ENCODE measurements around the gene RFX1.
"Not testable (repeated sequence)": the region's sequence is repeated elsewhere in the genome, so short reads cannot be mapped to it uniquely, and the experiment has no call there.

Gene RFX1

DNA sequence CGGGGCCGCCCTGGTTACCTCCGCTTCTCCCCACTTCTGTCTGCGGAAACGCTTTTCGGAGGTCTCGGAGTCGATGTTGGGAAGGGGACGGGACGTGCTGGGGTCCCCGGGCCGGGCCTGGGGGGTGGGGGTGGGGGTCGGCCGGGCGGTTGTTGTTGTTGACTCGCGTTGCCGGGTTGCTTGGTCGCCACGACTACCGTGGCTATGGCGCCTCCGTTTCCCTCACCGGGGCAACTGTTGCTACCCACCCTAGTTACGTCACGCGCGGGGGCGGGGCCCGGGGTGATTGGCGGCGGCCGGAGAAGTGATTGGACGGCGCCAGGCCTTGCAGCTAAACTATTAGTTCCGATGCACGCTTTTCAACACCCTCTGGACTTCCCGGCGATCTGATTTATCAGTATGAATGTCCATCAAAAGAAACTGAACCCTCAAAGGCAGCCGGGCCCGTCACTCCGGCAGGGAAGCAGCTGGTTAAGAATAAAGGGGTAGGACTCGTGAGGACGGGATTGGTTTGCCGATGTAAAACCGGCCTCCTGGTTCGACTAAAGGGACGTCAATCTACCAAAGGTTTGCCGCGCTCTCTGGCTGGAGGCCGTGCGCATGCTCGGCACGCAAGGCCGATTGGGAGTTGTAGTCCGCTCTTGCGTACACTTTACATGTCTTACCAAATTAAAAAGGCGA is at the start of gene RFX1:
Gene RFX1 (minus strand): TSS at position 236 of the 681 bp plus-strand sequence. CDS start 12,477 bp downstream, outside the sequence.
- peak; percentile 99 for FAIRE-seq

DNA sequence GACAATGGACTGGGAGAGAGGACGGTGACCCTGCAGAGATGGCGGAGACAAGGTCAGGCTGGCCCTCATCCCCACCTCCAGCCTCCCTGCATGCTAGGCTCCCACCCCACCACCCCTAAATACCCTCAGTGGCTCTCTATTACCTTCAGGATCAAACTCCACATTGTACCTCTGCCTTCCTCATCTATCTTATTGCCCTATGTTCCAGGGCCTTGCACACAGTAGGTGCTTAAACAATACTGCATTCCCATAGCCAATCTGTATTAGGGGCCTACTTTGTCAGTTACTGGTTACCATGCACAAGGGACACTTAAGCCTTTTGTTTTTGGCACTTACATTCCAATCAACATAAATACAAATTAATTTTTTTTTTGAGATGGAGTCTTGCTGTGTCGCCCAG is 49.3 kb upstream of the RFX1 start:
- no peak for FAIRE-seq

DNA sequence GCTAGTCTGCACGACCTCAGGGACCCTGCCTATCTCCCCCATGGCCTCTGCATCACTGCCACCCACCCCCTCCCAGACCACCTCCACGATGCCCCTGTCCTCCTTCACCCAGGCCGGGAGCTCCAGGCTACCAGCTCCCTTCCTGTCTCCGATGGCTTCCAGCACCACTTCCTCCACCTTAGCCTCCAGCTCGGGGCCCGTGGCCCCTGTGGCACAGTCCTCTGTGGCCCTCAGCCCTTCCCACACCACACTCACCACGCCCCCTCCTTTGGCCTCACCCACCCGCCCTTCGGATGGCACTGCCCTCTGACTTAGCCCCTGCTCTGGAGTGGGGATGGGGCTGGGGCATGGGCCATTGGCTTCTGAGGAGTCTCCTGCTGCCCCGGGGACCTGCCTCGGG is 48.6 kb upstream of the RFX1 start:
- no peak for FAIRE-seq

DNA sequence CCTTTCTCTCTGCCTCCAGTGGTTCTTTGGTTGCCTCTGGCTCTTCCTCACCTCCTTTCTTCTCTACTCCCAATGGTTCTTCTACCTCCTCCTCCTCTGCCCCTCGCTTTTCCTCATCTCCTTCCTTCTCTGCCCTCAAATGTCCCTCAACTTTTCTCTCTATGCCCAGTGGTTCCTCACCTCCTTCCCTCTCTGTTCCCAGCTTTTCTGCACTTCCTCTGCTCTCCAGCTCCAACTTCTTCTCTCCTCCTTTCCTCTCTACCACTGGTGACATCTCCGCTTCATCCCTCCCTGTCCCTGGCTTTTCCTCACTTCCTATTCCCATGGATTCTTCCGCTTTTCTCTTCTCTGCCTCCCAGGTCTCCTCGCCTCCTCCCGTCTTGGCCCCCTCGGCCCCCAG is 48.0 kb upstream of the RFX1 start:
- FAIRE-seq: no peak

DNA sequence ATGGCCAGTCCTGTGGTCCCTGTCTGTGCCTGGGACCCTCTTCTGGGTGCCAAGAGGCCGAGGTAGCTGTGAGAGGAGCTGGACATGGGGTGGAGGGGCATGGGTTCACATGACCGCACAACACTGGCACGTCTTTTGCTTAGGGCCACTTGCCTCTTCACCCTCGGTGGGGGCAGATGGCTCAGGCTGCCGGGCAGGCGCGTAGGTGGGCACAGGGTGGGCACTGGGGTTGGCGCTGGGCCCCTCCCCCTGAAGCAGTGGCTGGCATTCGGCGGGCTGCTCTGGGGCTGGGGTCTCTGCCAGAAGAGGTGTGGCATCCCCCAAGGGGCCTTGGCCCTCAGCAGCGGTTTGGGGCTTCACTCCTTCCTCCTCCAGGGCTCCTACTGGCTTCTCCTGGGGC is 47.4 kb upstream of the RFX1 start:
- no peak for FAIRE-seq

- FAIRE-seq: no peak
Observed at GRCh38 chr19:14053032-14053431, 46.9 kb upstream of the RFX1 start.

GRCh38 chr19:14052470-14052869 is 46.4 kb upstream of the RFX1 start:
- no peak for FAIRE-seq

- no peak for FAIRE-seq
Observed at GRCh38 chr19:14051980-14052379, 45.9 kb upstream of the RFX1 start.

GRCh38 chr19:14050961-14051360 is 44.8 kb upstream of the RFX1 start:
- FAIRE-seq: not testable (repeated sequence)

- FAIRE-seq: no peak
Observed at GRCh38 chr19:14050512-14050911, 44.4 kb upstream of the RFX1 start.

DNA sequence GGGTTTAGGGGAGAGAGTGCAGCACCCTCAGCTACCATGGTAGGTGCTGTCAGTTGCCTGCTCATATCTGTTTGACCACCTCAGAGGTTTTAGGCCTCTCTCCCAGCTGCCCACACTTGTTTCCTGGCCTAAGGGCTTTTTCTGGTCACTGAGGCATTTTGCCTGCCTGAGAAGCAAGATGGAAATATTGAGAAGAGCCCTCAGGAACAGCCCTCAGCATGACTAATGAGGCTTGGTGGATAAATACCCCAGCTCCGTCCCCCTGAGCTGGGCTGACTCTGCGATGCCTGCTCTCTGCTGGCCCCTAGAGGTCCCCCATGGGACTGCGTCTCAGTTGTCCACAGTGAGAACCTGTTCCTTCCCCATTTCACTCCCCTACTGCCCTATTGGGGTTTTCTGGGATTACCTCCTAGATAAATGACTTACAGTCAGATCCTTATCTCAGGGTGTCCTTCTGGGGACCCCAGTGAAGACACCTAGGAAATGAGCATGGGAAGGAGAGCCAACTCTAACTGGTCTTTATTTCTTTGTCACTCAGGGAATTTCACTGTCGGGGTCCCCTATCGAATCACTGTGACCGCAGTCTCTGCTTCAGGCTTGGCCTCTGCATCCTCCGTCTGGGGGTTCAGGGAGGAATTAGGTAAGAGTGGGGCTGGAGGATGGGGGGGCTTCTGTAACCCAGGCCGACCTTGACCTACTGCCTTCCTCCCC is 42.5 kb upstream of the RFX1 start:
- no peak for FAIRE-seq

DNA sequence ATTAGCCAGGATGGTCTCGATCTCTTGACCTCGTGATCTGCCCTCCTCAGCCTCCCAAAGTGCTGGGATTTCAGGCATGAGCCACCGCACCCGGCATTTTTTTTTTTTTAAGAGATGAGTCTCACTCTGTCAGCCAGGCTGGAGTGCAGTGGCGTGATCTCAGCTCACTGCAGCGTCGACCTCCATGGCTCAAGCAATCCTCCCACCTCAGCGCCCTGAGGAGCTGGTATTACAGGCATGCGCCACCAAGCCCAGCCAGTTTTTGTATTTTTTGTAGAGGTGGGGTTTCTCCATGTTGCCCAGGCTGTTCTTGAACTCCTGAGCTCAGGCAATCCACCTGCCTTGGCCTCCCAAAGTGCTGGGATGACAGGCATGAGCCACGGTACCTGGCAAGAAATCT is 41.7 kb upstream of the RFX1 start:
- FAIRE-seq: not testable (repeated sequence)

DNA sequence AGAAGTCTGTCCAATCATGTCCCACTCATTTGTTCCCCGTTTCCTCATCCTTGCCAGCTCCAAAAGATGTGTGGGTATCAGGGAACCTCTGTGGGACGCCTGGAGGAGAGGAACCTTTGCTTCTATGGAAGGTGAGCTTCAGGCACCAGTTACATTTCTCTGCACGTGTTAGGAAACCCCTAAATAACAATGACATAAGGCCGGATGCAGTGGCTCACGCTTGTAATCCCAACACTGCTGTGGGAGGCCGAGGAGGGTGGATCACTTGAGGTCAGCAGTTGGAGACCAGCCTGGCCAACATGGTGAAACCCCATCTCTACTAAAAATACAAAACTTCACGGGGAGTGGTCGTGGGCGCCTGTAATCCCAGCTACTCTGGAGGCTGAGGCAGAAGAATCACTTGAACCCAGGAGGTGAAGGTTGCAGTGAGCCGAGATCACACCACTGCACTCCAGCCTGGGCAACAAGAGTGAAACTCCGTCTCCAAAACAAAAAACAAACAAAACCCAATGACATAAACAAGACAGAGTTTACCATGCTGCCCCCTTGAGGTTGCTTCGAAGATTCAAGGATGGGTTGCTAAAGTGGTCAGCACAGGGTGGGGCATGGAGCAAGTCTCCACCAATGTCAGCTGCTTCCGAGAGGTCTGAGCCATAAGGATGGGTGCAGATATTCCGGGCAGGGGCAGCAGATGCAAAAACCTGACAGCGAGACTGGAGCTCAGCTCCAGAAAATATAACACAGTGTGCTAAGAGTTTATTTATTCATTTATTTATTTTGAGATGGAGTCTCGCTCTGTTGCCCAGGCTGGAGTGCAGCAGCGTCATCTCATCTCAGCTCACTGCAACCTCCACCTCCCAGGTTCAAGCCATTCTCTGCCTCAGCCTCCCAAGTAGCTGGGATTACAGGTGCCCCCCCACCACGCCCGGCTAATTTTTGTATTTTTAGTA is 36.8 kb upstream of the RFX1 start:
- FAIRE-seq: not testable (repeated sequence)

- no peak for FAIRE-seq
Observed at GRCh38 chr19:14039181-14039580, 33.1 kb upstream of the RFX1 start.

GRCh38 chr19:14035706-14036105 is 29.6 kb upstream of the RFX1 start:
- FAIRE-seq: no peak

- not testable (repeated sequence) for FAIRE-seq
Observed at GRCh38 chr19:14035159-14035558, 29.0 kb upstream of the RFX1 start.

DNA sequence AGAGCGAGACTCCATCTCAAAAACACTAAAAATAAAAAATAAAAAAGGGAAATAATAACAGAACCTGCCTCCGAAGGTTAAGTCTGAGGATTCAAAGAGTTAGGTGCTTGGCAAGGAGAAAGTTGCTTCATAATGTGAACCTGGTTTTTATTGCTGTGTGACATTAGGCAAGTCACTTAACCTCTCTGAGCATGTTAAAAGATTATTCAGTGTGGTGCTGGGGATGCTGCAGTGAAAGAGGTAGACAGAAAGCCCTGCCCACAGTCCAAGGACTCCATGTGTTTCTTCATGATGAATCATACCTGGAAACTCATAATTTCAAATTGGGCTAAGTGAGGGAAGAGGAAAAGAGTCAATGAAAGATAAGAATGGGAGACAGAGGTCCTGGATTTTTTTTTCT is 27.8 kb upstream of the RFX1 start:
- FAIRE-seq: no peak

- no peak for FAIRE-seq
Observed at GRCh38 chr19:14031719-14032480, 25.8 kb upstream of the RFX1 start, which contains the start of gene IL27RA. IL27RA (plus strand) TSS chr19:14031762; CDS start chr19:14031873, 111 bp downstream.

GRCh38 chr19:14030997-14031718 is 25.0 kb upstream of the RFX1 start:
- FAIRE-seq: no peak

GRCh38 chr19:14028901-14029300 is 22.8 kb upstream of the RFX1 start:
- FAIRE-seq: no peak

DNA sequence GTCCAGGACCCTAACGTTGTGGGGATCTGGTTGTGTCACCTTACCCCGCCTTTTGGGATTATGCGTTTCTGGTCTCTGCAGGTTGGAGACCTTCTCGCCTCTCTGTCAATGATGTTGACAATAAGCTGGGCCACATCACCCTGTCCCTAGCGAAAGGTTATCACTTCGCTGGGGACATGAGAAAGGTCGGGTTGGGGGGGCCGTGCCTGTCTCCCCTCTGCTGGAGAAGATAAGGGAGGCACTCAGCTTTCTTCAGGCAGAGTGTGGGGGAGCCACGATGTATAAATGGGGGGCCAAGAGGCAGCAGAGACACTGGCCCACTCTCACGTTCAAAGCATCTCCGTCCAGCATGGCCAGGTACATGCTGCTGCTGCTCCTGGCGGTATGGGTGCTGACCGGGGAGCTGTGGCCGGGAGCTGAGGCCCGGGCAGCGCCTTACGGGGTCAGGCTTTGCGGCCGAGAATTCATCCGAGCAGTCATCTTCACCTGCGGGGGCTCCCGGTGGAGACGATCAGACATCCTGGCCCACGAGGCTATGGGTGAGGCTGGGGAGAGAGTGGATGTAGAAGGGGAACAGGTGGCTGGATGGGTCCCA is 21.8 kb upstream of the RFX1 start, which contains the start of gene RLN3:
Gene RLN3 (plus strand): TSS at position 293 of the 595 bp plus-strand sequence. CDS start 57 bp downstream, at position 350.
- no peak for FAIRE-seq
